Neutrophil (primary cell): Measurements from ENCODE around the gene TNIK.

Source experiments
- H3K27ac ChIP-seq: fragments of 200-600 bp; sonication (generic); 2 replicates; pipeline ENCODE4 v1.5.1; 2016; ENCODE audit warnings: mild to moderate bottlenecking, moderate library complexity
- H3K27me3 ChIP-seq: fragments of 200-600 bp; sonication (generic); 2 replicates; pipeline ENCODE4 v1.6.0; 2016; ENCODE audit warnings: mild to moderate bottlenecking
- H3K36me3 ChIP-seq: fragments of 200-600 bp; sonication (generic); 2 replicates; pipeline ENCODE4 v1.5.1; 2017
- H3K4me1 ChIP-seq, 2 experiments: fragments of 200-600 bp in 1 of 2; sonication (generic) in 1 of 2; 1 replicate in 1 of 2; 2 replicates in 1 of 2; pipeline versions ENCODE4 v1.5.1 to v1.6.1; 2013 to 2016; ENCODE audit warnings: low read depth in 1 of 2, low read length in 1 of 2, mild to moderate bottlenecking in 1 of 2, moderate library complexity in 1 of 2; ENCODE audit not compliant: control insufficient read depth in 1 of 2, insufficient read depth in 1 of 2
- H3K4me3 ChIP-seq, 2 experiments: fragments of 200-600 bp in 1 of 2; sonication (generic) in 1 of 2; 1 replicate in 1 of 2; 2 replicates in 1 of 2; pipeline ENCODE4 v1.5.1; 2013 to 2016; ENCODE audit warnings: low read depth in 1 of 2, low read length in 1 of 2, mild to moderate bottlenecking in 1 of 2, moderate library complexity in 1 of 2
- H3K9me3 ChIP-seq: fragments of 200-600 bp; sonication (generic); 2 replicates; pipeline ENCODE4 v1.5.1; 2016
- TF ChIP-seq, protein P1 (sequence below): fragments of 200-600 bp; sonication (generic); IDR thresholded peaks from 2 replicates; pipeline ENCODE4 v1.5.1; 2016; ENCODE audit warnings: antibody characterized with exemption

TNIK gene

DNA sequence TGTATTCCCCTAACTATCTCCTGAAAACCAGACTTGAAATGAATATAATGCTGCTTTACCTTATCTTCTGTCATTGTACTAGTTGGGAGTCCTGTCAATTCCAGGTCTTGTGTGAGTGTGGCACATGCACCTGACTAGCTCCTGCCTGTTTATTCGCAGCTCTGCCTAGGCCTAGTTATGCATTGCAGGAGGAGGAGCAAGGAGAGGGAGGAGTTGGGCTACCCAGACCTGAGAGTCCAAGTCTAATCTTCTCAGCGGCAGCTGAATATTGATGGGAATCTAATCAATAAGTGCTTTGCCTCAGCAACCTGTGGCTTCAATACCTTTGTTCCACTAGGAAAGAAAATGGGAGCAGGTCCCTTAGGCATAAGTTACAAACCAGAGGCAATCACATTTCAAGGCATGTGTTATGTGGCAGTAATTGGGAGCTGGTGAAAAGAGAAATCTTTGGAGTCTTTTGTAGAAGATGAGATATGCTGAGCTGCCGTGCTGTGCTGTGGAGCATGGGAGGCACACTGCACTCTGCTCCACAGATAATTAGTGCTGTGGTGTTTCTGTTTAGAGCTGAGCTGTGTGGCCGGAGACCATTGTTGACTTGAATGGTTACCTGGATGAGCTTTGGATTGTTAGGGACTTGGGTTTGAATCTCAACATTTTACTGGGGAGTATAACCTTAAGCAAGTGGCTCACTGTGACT lies 433.5 kb downstream of the TNIK start, which contains the start of gene SLC2A2:
TSS of gene SLC2A2 (minus strand) at position 124 of the 697 bp plus-strand sequence. CDS start at position 74, 50 bp downstream.
- TF ChIP-seq, protein P1, sequence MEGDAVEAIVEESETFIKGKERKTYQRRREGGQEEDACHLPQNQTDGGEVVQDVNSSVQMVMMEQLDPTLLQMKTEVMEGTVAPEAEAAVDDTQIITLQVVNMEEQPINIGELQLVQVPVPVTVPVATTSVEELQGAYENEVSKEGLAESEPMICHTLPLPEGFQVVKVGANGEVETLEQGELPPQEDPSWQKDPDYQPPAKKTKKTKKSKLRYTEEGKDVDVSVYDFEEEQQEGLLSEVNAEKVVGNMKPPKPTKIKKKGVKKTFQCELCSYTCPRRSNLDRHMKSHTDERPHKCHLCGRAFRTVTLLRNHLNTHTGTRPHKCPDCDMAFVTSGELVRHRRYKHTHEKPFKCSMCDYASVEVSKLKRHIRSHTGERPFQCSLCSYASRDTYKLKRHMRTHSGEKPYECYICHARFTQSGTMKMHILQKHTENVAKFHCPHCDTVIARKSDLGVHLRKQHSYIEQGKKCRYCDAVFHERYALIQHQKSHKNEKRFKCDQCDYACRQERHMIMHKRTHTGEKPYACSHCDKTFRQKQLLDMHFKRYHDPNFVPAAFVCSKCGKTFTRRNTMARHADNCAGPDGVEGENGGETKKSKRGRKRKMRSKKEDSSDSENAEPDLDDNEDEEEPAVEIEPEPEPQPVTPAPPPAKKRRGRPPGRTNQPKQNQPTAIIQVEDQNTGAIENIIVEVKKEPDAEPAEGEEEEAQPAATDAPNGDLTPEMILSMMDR, result no peak
- peaks cover 41% of the 10 kb centered on the region for H3K27me3 ChIP-seq
- H3K36me3 ChIP-seq, result no peaks in the 10 kb centered on the region
- H3K4me3 ChIP-seq, result no peak within 1 kb of the TSS
- H3K27ac ChIP-seq, result no peak within 1 kb of the TSS
- H3K9me3 ChIP-seq, result no peaks in the 10 kb centered on the region
- H3K4me1 ChIP-seq, result no peaks in the 10 kb centered on the region

DNA sequence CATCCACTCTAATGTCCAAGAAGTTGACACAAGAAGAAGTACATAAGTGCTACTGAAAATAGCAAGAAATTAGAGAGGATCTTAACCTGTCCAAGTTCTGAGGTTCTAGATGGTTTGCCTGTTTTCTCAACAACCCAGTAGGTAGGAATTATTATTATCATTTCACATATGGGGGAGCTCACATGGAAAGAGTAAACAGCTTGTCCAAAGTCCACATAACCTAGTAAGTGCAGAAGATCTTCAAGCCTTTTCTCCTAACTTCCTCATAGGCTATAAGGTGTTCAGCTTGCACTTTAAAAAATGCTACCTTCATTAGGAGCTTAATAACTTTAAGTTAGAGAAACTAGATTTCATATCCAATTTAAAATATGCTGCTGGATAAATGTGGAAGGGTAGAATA lies 436.6 kb downstream of the TNIK start:
- Histone ChIP-seq H3K36me3 (no peaks in the 10 kb centered on the region), H3K27ac (no peak overlapping the region), H3K4me1 (no peaks in the 10 kb centered on the region), H3K27me3 (peaks cover 22% of the 10 kb centered on the region), H3K9me3 (no peaks in the 10 kb centered on the region), H3K4me3 (no peak overlapping the region)
- TF ChIP-seq, protein P1, result no peak

DNA sequence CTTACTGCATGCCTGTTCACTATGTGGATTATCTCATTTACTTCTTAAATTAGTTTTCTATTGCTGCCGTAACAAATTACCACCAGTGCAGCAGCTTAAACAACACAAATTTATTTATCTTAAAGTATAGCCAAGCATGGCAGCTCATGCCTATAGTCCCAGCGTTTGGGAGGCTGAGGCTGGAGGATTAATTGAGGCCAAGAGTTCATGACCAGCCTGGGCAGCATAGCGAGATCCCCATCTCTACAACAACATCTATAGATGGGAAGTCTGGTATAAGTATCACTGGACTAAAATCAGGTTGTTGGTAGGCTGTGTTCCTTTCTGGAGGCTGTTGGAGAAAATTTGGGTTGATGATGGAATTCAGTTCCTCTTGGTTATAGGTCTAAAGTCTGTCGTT lies 438.8 kb downstream of the TNIK start:
- no peak overlapping the region for H3K4me3 ChIP-seq

DNA sequence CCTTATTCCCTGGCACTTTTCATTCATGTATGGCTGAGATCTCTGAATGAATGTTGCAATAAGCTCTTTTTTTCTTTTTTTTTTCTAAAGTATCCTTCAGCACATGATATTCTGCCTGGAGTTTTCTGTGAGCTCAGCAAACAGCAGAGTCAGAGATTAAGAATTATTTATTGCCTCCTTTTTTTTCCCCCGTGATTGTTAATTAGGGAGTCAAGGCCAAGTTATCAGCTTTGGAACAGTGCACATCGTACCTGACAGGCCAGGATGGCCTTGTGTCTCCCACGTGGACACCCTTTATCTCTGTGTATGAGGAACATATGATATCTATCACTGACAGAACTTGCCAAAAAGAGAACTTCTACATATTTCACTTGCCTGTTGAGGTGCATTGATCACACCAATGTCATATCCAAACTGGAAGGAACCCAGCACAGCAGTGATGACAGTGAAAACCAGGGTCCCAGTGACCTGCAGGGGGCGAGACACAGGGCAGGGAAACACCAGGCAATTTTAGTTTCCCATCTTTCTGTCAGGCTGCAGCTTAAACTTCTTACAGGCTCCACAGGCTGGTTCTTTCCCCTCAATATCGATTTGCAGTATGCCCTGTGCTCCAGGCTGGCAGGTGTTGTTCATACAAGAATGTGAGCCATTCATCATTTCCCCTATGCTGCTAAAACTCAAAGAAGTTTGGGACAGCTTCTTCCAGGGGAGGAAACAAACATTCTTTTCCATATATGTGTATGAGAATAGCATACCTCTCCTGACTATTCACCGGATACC lies 441.9 kb downstream of the TNIK start:
- TF ChIP-seq, protein P1, result no peak
- Histone ChIP-seq H3K4me3 (no peak overlapping the region), H3K4me1 (no peaks in the 10 kb centered on the region), H3K36me3 (no peaks in the 10 kb centered on the region), H3K27ac (no peak overlapping the region), H3K9me3 (no peaks in the 10 kb centered on the region), H3K27me3 (no peaks in the 10 kb centered on the region)

More for the DNA sequence above, 438.8 kb downstream of the TNIK start:
- H3K9me3 ChIP-seq, result no peaks in the 10 kb centered on the region
- peaks cover under 1% of the 10 kb centered on the region for H3K27me3 ChIP-seq
- TF ChIP-seq, protein P1, result no peak
- H3K27ac ChIP-seq, result no peak overlapping the region
- no peaks in the 10 kb centered on the region for H3K4me1 ChIP-seq
- no peaks in the 10 kb centered on the region for H3K36me3 ChIP-seq

DNA sequence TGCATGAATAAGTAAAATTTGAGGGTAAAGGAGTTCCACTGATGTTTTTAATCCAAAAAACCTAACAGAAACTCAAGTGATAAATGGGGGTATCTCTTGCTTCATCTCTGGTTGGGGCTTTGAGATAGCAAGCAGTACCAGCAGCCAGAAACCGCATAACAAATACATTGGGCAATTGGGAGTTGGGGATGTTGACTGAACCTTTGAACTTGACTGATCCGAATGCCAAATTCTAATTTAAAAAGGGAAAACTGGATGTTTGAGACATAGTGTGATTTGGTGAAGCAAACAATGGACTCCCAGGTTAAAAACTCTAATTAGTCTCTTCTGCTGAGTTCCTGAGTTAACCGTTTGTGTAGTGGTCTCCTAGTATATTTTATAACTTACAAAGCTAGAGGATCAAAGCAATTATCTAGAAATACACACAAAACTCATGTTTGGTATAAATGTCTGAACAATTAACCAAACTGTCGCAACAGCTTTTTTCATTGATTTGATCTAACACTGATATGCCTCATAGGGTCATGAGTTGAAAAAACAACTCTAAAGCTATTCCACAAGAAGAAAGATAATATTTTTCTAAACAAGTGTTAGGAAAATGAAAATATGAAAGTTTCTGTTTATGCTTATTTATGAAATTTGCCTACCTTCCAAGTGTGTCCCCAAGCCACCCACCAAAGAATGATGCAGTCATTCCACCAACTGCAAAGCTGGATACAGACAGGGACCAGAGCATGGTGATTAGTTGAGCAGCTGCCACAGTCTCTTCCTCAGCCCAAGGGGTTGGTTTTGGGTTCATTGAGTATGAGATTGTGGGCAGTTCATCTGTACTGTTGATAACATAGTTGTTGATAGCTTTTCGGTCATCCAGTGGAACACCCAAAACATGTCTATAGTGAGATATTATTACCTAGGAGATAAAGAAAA lies 446.1 kb downstream of the TNIK start:
- Histone ChIP-seq H3K36me3 (no peaks in the 10 kb centered on the region), H3K27ac (no peak overlapping the region), H3K4me3 (no peak overlapping the region), H3K4me1 (no peaks in the 10 kb centered on the region), H3K9me3 (no peaks in the 10 kb centered on the region), H3K27me3 (no peaks in the 10 kb centered on the region)
- TF ChIP-seq, protein P1, result no peak
